Measurements from ENCODE around the gene ZNF827.

The ZNF827 gene

GRCh38 chr4:145934434-145935047 is 4.1 kb downstream of the ZNF827 start:
- DNase-seq = peak; percentile 43 to 67

GRCh38 chr4:145933134-145933533 is 5.5 kb downstream of the ZNF827 start:
- DNase-seq = no peak

- DNase-seq = no peak
Observed at GRCh38 chr4:145931403-145931802, 7.2 kb downstream of the ZNF827 start.

GRCh38 chr4:145930592-145930991 is 8.0 kb downstream of the ZNF827 start:
- no peak for DNase-seq

GRCh38 chr4:145929415-145930178 is 9.0 kb downstream of the ZNF827 start:
- no peak for DNase-seq

- DNase-seq = no peak
Observed at GRCh38 chr4:145928748-145929147, 9.9 kb downstream of the ZNF827 start.

GRCh38 chr4:145927030-145927429 is 11.6 kb downstream of the ZNF827 start:
- DNase-seq = no peak

GRCh38 chr4:145921231-145921630 is 17.4 kb downstream of the ZNF827 start:
- no peak for DNase-seq

GRCh38 chr4:145920205-145920604 is 18.4 kb downstream of the ZNF827 start:
- DNase-seq = peak; percentile 24 to 44

- no peak for DNase-seq
Observed at GRCh38 chr4:145912376-145912775, 26.2 kb downstream of the ZNF827 start.

GRCh38 chr4:145909773-145910172 is 28.9 kb downstream of the ZNF827 start:
- DNase-seq = peak in 1 of 2 experiments; percentile 11

GRCh38 chr4:145909281-145909715 is 29.3 kb downstream of the ZNF827 start:
- peak; percentile 69 for DNase-seq

- peak; percentile 8 to 9 for DNase-seq
Observed at GRCh38 chr4:145907812-145908211, 30.8 kb downstream of the ZNF827 start.

- DNase-seq = no peak
Observed at GRCh38 chr4:145907390-145907789, 31.2 kb downstream of the ZNF827 start.

GRCh38 chr4:145904413-145905177 is 34.0 kb downstream of the ZNF827 start:
- no peak for DNase-seq

- no peak for DNase-seq
Observed at GRCh38 chr4:145902522-145902921, 36.1 kb downstream of the ZNF827 start.

GRCh38 chr4:145899886-145900460 is 38.6 kb downstream of the ZNF827 start:
- no peak for DNase-seq

GRCh38 chr4:145898926-145899531 is 39.6 kb downstream of the ZNF827 start:
- DNase-seq = no peak

GRCh38 chr4:145898466-145898865 is 40.2 kb downstream of the ZNF827 start:
- no peak for DNase-seq

- DNase-seq = no peak
Observed at GRCh38 chr4:145895056-145895455, 43.6 kb downstream of the ZNF827 start.

GRCh38 chr4:145891958-145892357 is 46.7 kb downstream of the ZNF827 start:
- no peak for DNase-seq

- no peak for DNase-seq
Observed at GRCh38 chr4:145890689-145891088, 47.9 kb downstream of the ZNF827 start.

- DNase-seq = no peak
Observed at GRCh38 chr4:145888393-145888792, 50.2 kb downstream of the ZNF827 start.

Data from Kasumi-1 (cell line).